DMS53 (cell line): ENCODE data around the gene PDCD2L.
"Not testable (repeated sequence)": the region's sequence is repeated elsewhere in the genome, so short reads cannot be mapped to it uniquely, and the experiment has no call there.

Source experiments
- DNase-seq: peaks from one replicate; lab custom pipeline; 2025; lab: John Stamatoyannopoulos, UW

PDCD2L gene

GRCh38 chr19:34375598-34375997 is 28.6 kb upstream of the PDCD2L start:
- no peak for DNase-seq

DNA sequence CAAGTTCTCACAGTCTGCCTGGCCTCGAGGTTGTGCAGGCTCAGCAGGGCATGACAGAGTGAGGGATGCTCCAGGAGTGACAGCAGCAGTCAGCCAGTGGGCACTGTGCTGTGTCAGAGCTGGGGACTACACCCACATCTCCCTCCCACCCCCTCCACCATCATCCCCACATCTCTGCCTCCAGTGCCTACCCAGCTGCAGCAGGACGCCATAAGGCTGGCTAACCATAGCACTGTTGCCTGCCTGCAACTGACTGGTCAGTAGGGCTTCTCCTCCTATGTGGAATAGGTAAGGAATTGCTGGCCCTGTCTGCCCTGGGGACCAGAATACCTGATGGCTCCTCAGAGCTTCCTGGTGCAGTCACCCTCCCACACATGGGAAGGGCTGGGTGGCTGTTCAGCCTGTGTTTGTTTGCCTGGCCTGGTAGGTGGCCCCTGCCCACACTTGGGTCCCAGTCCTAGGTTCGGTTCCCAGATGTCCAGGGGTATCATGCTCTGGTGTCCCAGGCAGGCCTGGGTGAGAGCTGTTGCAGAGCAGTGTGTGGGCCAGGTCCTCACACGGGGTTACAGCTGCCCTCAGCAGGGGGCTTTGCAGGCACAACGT is 23.5 kb upstream of the PDCD2L start:
- DNase-seq = no peak

- DNase-seq = no peak
Measured at GRCh38 chr19:34381399-34382251, 22.6 kb upstream of the PDCD2L start.

DNA sequence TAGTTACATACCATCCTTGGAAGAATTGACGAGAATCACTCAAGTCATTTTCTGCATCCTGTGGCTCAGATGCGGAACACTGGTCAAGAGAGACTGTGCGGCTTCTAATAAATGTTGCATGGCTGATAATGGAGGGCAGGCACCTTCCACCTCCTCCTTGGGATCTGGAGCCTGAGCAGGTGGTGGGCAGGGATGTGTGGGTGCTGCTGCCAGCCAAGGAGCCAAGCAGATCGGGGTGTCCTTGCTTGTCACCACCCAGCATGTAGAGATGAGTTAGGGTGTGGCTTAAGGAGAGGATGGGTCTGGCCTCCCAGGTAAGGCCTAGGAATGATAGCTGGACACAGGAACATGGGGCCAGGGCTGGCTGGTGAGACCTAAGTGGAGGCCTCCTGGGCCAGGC is 21.7 kb upstream of the PDCD2L start:
- DNase-seq = no peak

- no peak for DNase-seq
Measured at GRCh38 chr19:34383599-34383998, 20.6 kb upstream of the PDCD2L start.

DNA sequence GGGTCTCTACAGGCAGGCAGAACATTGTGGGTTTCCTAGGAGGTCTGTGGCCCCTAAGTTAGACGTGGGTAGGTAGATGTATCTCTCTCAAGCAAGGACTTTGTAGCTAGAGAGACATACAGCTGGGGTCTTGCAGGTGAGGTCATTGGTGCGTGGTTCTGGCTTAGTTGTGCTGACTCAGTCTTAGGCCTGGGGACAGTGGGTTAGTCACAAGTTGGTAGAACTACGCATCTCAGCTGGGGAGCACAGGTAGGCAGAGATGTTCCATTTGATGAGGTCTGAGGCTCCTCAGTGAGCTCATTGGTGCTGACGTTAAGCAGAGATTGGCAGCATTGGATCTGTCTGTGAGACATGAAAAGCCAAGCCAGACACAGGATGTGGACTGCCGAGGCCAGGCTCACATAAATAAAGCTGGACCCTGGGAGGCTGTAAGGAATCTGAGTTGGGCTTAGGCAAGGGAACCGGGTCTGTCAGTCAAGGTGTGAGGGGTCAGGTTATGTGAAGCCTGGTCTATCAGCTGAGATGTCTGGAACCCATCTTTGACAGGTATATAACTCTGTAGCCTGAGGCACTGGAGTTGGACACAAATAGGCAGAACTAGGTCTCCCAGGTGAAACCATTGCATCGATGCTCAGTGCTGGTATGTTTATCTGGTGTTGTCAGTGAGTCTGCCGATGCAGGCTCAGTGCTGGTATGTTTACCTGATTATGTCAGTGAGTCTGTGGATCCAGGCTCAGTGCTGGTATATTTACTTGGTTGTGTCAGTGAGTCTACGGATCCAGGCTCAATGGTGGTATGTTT is 17.4 kb upstream of the PDCD2L start:
- no peak for DNase-seq

DNA sequence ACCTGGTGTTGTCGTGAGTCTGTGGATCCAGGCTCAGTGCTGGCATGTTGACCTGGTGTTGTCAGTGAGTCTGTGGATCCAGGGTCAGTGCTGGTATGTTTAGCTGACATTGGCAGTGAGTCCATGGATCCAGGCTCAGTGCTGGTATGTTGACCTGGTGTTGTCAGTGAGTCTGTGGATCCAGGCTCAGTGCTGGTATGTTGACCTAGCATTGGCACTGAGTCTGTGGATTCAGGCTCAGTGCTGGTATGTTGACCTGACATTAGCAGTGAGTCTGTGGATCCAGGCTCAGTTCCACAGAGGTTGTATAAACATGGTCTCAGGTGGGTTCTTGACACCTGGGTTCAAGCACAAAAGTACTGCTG is 16.8 kb upstream of the PDCD2L start:
- DNase-seq = no peak

- not testable (repeated sequence) for DNase-seq
Measured at GRCh38 chr19:34388745-34389144, 15.5 kb upstream of the PDCD2L start.

GRCh38 chr19:34391813-34392212 is 12.4 kb upstream of the PDCD2L start:
- no peak for DNase-seq

- DNase-seq = no peak
Measured at GRCh38 chr19:34393031-34393430, 11.2 kb upstream of the PDCD2L start.

GRCh38 chr19:34393629-34394028 is 10.6 kb upstream of the PDCD2L start:
- DNase-seq = no peak

DNA sequence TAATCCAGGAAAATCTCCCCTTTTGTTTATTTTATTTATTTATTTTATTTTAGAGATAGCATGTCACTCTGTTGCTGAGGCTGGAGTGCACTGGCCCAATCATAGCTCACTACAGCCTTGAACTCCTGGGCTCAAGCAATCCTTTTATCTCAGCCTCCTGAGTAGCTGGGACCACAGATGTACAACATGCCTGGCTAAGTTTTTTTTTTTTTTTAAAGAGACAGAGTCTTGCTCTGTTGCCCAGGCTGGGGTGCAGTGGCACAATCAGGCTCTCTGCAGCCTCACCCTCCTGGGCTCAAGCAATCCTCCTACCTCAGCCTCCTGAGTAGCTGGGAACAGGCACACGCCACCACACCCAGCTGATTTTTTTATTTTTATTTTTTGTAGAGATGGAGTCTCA is 6.3 kb upstream of the PDCD2L start:
- DNase-seq = no peak

- no peak for DNase-seq
Measured at GRCh38 chr19:34399886-34400285, 4.3 kb upstream of the PDCD2L start.

- DNase-seq = not testable (repeated sequence)
Measured at GRCh38 chr19:34400844-34401243, 3.4 kb upstream of the PDCD2L start.

DNA sequence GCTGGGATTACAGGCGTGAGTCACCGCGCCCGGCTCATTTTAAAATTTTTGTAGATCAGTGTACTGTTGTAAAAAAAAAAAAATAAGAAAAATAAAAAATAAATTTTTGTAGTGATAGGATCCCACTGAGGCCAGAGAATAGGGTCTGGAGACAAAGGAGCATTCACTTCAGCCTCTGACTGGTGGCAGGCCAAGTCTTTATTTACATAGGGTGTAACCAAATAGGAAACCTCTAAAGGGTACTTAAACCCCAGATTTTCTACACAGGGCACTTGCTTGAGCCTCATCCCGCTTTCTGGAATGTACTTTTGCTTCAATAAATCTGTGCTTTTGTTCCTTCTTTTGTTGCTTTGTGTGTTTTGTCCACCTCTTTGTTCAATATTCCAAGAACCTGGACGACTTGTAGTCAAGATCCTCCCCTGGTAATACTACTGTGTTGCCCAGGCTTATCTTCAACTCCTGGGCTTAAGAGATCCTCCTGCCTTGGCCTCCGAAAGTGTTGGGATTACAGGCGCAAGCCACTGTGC is 2.1 kb upstream of the PDCD2L start:
- peak; percentile 66 for DNase-seq

DNA sequence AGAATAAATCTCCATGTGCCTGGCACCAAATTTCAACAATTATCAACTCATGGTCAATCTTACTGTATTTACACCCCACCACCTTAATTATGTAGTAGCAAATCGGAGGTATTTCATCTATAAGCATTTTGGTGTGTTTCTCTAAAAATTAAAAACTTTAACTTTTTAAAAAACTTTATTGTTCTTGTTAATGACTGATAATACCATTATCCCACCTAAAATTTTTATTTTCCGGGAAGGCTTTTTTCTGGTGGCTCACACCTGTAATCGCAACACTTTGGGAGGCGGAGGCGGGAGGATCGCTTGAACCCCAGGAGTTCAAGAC is 453 bp upstream of the PDCD2L start:
- no peak for DNase-seq

- no peak for DNase-seq
Measured at GRCh38 chr19:34405892-34406660, 1.9 kb downstream of the PDCD2L start.

GRCh38 chr19:34408411-34408810 is 4.2 kb downstream of the PDCD2L start:
- no peak for DNase-seq

- no peak for DNase-seq
Measured at GRCh38 chr19:34409189-34410164, 5.3 kb downstream of the PDCD2L start.

DNA sequence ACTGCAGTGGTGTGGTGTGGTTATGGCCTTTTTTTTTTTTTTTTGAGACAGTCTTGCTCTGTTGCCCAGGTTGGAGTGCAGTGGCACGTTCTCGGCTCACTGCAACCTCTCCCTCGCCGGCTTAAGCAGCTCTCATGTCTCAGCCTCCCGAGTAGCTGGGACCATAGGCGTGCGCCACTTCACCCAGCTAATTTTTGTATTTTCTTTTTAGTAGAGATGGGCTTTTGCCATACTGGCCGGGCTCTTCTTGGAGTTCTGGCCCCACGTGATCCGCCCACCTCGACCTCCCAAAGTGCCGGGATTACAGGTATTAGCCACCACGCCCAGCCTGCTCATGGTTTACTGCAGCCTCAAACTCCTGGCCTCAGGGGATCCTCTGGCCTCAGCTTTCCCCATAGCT is 7.0 kb downstream of the PDCD2L start:
- DNase-seq = no peak

DNA sequence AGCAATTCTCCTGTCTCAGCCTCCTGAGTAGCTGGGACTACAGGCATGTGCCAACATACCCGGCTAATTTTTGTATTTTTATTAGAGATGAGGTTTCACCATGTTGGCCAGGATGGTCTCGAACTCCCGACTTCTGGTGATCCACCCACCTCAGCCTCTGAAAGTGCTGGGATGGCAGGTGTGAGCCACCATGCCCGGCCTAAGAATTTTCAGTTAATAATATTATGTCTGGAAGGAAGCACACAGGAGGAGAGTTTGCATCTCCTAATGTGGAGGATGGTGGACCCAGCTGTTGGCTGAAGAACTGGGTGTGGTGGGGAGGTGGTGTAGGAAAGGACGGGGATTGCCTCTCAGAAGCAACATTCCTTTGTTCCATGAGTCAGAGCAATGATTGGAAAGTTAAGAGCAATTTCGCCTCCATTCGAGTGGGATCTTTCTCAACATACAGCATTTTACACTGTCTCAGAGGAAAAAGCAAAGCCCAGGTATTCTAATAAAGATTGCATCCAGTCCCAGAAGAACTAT is 11.9 kb downstream of the PDCD2L start:
- no peak for DNase-seq
